AG04450 (cell line): Measurements from ENCODE around the gene YWHAB. TPM values are rescaled to one million over a fixed set of nuclear protein-coding genes. Genes with fewer than 3 reads are reported as not detected.

Source experiments
- CTCF ChIA-PET: fragments of 300-600, 350-600 bp; formaldehyde crosslinking; extraction: SDS; loops from one replicate; lab custom pipeline; 2022; ENCODE audit warnings: antibody characterized with exemption, inconsistent platforms; lab: Charles Lee
- POLR2A ChIA-PET: fragments of 350-600 bp; formaldehyde crosslinking; extraction: SDS; loops from one replicate; lab custom pipeline; 2021; ENCODE audit warnings: antibody characterized with exemption, inconsistent platforms; lab: Yijun Ruan, JAX
- DNase-seq: peaks from one replicate; pipeline ENCODE4 v3.0.0-alpha.2; 2011; ENCODE audit warnings: low read depth, low spot score
- H3K27ac ChIP-seq: one replicate; pipeline ENCODE4 v1.5.1; 2012; ENCODE audit warnings: low read depth, low read length, control low read depth
- H3K27me3 ChIP-seq: one replicate; pipeline ENCODE4 v1.6.0; 2012; ENCODE audit warnings: low read length; ENCODE audit not compliant: control insufficient read depth, insufficient read depth
- H3K4me3 ChIP-seq: 2 replicates; pipeline ENCODE4 v1.5.1; 2011; ENCODE audit warnings: mild to moderate bottlenecking, low read depth, low read length, control low read depth
- H3K9me3 ChIP-seq: 2 replicates; pipeline ENCODE4 v1.5.1; 2012; ENCODE audit warnings: low read length; ENCODE audit not compliant: control insufficient read depth, insufficient read depth
- polyA plus RNA-seq: library from polyadenylated mRNA; depleted of rRNA; stranded (reverse); fragments of >200 nt; gene quantifications from 2 replicates; pipeline ENCODE4 v1.2.3, GENCODE V29; 2011
- TF ChIP-seq, protein P1 (sequence below): IDR thresholded peaks from 2 replicates; pipeline ENCODE4 v1.5.1; 2011; ENCODE audit warnings: low read depth, low read length, control low read depth, inconsistent platforms

The YWHAB gene
- polyA plus RNA-seq, 1 experiment, result 178 TPM

GRCh38 chr20:44894959-44895358 is 9.5 kb downstream of the YWHAB start:
- H3K27me3 ChIP-seq, result no peaks in the 10 kb centered on the region
- no peak overlapping the region for H3K4me3 ChIP-seq
- TF ChIP-seq, protein P1, sequence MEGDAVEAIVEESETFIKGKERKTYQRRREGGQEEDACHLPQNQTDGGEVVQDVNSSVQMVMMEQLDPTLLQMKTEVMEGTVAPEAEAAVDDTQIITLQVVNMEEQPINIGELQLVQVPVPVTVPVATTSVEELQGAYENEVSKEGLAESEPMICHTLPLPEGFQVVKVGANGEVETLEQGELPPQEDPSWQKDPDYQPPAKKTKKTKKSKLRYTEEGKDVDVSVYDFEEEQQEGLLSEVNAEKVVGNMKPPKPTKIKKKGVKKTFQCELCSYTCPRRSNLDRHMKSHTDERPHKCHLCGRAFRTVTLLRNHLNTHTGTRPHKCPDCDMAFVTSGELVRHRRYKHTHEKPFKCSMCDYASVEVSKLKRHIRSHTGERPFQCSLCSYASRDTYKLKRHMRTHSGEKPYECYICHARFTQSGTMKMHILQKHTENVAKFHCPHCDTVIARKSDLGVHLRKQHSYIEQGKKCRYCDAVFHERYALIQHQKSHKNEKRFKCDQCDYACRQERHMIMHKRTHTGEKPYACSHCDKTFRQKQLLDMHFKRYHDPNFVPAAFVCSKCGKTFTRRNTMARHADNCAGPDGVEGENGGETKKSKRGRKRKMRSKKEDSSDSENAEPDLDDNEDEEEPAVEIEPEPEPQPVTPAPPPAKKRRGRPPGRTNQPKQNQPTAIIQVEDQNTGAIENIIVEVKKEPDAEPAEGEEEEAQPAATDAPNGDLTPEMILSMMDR, result no peak

GRCh38 chr20:44896583-44896982 is 11.1 kb downstream of the YWHAB start:
- Histone ChIP-seq H3K27me3 (no peaks in the 10 kb centered on the region), H3K9me3 (no peaks in the 10 kb centered on the region), H3K4me3 (no peak overlapping the region), H3K27ac (no peak overlapping the region)
- ChIA-PET CTCF (interaction anchor here (0.9 to 1.0 kb wide), 2 partner anchors 8 to 149 kb away, joined by 3 read pairs; no protein-coding TSS in a partner anchor), POLR2A (no interaction called here)
- DNase-seq, result no peak
- TF ChIP-seq, protein P1, result no peak

More at GRCh38 chr20:44894959-44895358, 9.5 kb downstream of the YWHAB start:
- ChIA-PET POLR2A (no interaction called here), CTCF (interaction anchor here (1.0 kb wide), 1 partner anchor 147 kb away, joined by 3 read pairs; no protein-coding TSS in a partner anchor)
- no peak overlapping the region for H3K27ac ChIP-seq
- no peak for DNase-seq
- no peaks in the 10 kb centered on the region for H3K9me3 ChIP-seq

GRCh38 chr20:44897133-44897532 is 11.6 kb downstream of the YWHAB start:
- Histone ChIP-seq H3K27ac (no peak overlapping the region), H3K9me3 (no peaks in the 10 kb centered on the region), H3K4me3 (no peak overlapping the region), H3K27me3 (no peaks in the 10 kb centered on the region)
- no peak for DNase-seq
- ChIA-PET POLR2A (no interaction called here), CTCF (interaction anchor here (1.0 kb wide), 1 partner anchor 8 kb away, joined by 3 read pairs; no protein-coding TSS in a partner anchor)
- TF ChIP-seq, protein P1, result no peak

DNA sequence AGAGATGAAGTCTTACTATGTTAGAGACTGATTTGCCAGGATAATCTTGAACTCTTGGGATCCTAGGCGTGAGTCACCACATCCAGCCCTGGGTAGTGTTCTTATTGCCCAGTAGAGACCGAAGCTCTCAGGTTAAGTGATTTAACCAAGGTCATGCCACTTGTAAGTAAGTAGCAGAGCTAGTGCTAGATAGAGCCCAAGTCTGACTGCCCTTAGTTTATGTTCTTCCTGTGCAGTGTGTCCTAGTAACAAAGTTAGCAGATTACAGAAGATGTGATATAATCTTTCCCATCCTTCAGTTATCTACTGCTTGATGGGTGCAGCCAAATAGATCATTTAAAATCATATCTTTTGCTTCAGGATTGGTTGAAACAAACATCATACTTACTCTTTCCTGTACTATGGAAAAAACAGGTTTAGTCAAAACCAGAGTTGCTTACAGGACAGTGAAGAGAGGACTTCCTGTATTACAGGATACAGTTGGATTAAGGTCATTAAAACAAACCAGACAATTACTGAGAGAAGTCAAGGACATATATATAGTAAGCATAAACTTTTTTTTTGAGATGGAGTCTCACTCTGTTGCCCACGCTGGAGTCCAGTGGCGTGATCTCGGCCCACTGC is 14.8 kb downstream of the YWHAB start:
- Histone ChIP-seq H3K27me3 (no peaks in the 10 kb centered on the region), H3K9me3 (no peaks in the 10 kb centered on the region), H3K4me3 (no peak overlapping the region), H3K27ac (no peak overlapping the region)
- ChIA-PET POLR2A (no interaction called here), CTCF (interaction anchor here (0.7 kb wide), 1 partner anchor 10 kb away, joined by 3 read pairs; no protein-coding TSS in a partner anchor)
- no peak for DNase-seq
- TF ChIP-seq, protein P1, result no peak

- ChIA-PET POLR2A (interaction anchor here (0.8 kb wide), 1 partner anchor 9 kb away, joined by 3 read pairs; no protein-coding TSS in a partner anchor), CTCF (interaction anchor here (0.9 to 3.9 kb wide), 7 partner anchors 9 to 869 kb away, joined by 3 to 15 read pairs (median 3); no protein-coding TSS in a partner anchor)
- H3K9me3 ChIP-seq, result no peaks in the 10 kb centered on the region
- TF ChIP-seq, protein P1, result no peak
- no peak for DNase-seq
- no peak overlapping the region for H3K4me3 ChIP-seq
- no peak overlapping the region for H3K27ac ChIP-seq
- no peaks in the 10 kb centered on the region for H3K27me3 ChIP-seq
Observed at GRCh38 chr20:44901974-44902373, 16.5 kb downstream of the YWHAB start.
